ENCODE results near the gene CD63.

CD63 gene

DNA sequence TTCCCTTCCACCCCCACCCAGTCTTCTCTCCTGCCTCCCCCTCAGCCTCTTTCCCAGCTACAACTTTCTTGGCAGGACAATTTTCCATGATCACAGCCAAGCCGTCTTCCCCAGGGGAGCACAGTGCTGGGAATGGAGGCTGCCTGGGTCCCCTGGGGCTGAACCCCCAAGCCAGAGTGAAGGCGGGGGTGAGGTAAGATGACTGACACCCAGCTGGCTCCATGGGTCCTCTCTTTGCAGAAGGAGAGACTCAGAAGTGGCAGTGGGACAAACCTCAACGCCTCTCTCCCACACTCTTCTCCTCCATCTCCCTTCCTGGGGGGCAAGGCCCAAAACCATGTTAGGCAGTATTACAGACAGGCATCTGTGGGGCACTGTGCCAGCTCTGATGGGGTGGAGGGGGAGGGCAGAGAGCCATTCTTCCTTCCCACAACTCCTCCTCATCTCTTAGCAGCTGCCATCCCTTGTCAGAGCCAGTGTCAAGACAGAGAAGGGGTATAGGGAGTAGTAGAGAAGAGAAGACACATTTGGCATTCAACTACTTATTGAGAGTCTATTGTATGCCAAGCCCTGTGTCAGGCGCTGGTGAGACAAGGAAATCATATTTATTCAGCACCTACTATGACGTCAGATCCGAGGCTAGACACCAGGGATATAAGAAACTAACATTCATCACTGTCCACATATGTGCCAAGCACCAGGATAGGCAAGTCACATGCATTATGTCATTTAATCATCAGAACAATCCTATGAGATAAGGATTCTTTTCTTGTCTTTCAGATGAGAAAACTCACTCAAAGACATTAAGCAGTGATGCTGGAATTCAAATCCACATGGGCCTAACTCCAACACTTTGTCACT lies 24.7 kb downstream of the CD63 start:
- DNase-seq: no peak

DNA sequence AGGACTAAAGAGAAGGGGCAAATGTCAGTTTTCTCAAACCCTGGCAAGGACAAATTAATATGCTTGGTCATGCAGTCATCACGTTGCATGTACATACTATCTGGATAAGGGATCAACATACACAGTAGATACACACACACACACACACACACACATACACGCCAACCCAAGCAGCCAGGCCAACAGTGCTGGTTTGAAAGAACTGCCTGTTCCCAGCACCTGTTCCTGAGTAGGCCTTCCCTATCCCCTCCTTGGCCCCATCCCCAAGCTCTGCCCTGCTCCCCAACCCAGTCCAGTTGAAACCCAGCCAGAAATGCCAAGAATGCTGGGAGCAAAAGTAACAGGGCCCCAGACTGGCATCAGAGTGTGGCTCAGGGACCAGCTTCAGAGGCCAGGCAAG lies 25.5 kb downstream of the CD63 start:
- DNase-seq: no peak

DNA sequence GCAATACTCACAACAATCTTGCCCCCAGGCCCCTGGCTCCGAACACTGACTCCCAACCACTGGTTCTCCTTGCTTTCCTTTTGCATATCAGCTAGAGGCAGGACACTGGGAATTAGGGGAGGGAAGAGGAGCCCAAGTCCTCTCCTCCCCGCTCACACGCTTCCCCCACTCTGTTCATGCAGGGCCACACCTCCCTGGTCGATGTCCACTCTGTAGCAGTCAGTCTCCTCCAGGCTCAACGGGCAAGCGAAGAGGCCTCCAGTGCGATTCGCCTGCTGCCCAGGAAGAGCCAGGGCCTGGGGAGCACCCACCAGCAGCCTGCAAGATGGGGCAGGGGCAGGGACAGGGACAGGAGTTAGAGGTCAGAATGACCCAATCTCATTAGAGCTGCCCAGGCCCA lies 25.9 kb downstream of the CD63 start:
- no peak for DNase-seq

- no peak for DNase-seq
These were observed 28.4 kb downstream of the CD63 start for GRCh38 chr12:55700255-55701018.

DNA sequence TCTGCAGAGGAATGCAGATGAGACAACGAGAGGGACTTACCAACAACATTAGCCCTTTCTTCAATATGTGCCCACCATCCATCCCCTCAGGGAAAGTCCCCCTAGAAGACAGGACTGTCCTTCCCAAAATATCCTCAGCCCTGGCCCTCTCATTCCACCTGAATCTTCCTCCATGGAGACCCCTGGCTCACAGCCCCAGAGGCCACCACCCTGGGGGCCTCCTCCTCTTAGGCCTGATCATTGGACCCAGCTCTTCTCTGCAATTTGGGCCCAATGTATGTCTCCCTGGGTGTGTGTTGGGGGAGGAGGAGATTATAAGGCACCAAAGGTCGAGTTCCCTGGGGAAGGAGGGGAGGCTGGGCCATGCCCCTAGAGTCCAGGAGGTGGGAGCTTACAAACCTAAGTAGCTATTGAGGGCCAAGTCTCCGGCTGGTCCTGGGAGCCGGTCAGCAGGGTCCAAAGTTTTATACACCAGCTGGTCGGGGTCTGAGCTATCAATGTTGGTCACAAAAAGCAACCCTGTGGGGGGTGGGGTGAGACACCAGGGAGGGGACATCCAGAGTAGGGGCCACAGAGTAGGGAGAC lies 29.2 kb downstream of the CD63 start:
- no peak for DNase-seq

- no peak for DNase-seq
These were observed 29.8 kb downstream of the CD63 start for GRCh38 chr12:55698965-55699364.

DNA sequence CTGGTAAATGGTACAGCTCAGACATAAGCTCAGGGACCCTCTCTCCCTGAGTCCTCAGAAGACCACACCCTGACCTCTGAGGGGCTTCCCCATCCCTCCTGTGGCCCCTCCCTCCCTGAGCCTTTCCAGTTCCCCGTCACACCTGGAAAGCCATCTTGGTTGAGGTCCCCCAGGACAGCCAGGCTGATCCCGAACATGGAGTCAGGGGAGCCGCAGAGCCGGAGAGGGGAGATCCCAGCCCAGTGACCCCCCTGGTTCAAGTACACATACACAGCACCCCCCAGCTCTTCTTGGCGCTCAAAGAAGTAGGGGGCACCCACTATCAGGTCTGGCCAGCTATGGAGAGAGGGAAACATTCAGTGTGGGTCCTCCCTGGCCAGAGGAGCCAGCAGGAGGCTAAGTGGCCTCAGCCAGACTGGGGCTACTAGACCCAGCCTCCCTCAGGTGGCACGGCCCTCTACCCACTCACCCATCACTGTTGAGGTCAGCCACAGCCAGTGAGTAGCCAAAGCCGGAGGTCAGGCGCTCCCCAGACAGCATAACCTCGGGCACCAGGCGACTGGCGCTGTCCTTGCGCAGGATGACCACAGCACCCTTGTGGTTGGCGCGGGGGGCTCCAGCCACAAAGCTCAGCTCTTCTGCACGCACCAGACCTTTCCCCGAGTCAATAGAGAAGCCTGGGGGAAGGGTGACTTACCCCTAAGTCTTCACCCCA lies 30.4 kb downstream of the CD63 start:
- no peak for DNase-seq

DNA sequence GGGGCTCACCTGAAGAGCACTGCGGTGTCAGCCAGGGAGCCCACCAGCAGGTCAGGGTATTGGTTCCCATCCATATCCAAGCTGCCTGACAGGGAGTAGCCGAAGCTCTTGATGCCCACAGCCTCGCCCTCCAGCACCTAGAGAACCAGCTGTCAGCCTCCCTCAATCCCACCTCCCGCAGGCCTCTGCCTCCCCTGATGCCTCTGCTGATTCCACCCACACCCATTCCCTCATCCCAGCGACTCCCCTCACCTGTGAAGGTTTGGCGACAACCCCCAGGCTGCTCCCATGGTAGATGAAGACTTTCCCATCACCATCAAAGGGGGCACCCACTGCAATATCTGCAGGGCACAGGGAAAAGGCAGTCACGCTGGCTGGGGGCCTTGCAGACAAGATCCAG lies 31.1 kb downstream of the CD63 start:
- no peak for DNase-seq

DNA sequence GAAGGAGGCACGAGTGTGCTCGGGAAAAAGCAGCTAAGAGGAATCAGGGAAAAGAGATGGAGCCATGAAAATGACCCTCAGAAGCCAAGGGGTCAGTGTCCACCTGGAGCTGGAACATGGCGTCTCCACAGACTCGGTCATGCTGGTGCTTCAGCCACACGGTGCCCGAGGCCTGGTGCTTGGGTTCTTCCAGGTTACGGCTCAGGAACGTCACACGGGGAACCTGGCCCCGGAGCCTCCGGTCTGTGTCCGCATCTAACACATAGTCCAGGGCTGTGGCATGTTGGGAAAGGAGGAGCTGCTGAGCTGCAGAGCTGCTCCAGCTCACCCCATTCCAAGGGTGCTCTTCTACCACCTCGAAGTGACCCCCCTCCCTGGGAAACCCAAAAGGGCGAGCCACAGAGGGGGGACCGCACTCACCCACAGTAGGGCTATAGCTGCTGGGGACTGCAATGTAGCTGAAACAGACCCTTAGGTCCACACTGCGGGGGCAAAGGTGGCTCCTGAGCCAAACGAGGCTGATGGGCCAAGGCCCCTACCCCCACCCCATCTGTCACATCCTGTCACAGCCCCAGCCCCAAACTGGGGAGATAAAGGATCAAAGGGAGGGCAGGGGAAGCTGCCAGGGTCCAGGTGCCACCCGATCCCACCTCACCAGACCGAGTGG lies 31.9 kb downstream of the CD63 start:
- no peak for DNase-seq

DNA sequence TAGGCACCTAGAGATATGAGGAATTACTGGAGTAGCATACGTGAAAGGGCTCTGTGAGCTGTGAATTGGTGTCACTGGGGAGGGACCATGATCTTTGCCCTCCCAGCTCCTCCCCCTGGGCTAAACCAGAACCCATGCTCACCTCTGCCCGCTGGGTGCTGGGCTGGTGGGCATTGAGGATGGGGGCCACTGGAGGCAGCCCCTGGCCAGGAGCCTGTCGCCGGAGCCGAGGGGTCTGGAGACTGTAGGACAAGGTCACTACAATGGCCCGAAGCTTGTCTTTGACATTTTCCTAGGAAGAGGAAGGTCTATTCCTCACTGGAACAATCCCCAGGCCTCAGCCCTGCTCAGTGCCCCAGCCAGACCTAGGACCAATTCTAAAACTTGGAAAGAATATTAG lies 32.7 kb downstream of the CD63 start:
- DNase-seq: no peak

DNA sequence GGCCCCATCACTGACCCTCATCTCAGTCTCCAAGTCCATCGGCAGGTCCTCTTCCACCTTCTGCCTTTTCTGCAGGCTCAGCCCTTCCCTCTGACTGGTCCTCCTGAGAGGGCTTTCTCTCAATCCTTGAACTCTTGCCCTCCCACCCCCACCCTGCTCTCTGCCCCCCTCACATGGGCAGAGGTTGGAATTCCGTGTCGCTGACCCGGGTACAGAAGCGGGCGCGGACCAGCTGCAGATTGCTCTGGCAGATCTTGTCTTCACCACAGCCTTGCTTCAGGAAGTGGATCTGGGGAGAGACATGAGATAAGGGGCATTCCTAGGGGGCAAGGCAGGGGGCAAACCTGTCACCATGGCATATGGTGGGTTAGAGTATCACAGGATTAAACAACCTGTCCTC lies 33.5 kb downstream of the CD63 start:
- no peak for DNase-seq

DNA sequence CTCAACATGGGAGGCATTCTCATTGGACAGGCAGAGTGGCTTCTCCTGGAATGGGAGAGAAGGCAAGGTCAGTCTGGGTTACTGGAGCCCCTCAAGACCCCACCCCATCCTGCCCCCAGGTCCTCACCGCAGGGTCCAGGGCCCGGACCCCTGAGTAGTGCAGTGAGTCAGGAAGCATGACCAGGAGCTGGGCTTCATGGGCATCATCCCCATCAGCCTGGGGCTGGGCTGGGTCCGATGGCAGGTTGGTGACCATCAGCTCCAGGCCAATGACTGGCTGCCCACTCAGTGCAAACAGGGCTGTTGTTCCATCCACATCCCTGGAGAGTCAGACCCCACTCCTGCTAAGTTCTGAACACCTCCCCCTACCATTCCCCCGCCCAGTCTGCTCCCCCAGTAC lies 34.2 kb downstream of the CD63 start:
- no peak for DNase-seq

GRCh38 chr12:55694188-55694515 lies 34.7 kb downstream of the CD63 start:
- DNase-seq: no peak

DNA sequence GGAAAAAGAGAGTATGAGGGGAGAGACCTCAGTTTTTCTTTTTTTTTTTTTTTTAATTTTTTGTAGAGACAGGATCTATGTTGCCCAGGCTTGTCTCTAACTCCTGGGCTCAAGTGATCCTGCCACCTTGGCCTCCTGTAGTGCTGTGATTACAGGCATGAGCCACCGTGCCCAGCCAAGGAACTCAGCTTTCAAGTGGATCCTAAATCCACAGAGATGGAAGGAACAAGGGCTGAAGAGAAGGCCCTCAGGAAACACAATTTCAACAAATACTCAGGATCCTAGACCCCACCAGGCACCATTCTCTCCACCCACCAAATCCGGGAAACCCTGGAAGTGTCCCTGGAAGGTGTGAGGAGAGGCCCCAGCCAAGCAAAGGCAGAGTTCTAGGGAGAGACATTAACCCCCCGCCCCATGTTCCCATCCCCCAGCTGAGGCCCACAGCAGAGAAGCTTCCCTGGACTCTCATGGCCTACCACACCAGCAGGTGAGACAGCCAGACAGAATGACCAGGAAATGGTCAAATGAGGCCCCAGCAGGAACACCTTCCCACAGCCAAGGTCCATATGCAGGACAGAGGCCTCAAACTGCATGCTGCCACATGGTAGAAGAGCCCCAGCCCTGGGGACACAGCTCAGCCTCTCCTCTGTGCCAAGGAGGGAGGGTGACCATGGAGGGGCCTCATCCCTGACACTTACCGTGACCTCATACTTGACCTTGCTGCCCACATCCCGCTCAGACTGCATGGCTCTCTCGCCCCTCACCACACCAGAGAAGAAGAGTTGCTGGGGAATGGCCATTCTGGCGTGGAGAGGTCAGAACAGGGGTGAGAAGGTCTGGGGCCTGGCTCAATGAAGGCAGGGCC lies 35.3 kb downstream of the CD63 start:
- DNase-seq: no peak

DNA sequence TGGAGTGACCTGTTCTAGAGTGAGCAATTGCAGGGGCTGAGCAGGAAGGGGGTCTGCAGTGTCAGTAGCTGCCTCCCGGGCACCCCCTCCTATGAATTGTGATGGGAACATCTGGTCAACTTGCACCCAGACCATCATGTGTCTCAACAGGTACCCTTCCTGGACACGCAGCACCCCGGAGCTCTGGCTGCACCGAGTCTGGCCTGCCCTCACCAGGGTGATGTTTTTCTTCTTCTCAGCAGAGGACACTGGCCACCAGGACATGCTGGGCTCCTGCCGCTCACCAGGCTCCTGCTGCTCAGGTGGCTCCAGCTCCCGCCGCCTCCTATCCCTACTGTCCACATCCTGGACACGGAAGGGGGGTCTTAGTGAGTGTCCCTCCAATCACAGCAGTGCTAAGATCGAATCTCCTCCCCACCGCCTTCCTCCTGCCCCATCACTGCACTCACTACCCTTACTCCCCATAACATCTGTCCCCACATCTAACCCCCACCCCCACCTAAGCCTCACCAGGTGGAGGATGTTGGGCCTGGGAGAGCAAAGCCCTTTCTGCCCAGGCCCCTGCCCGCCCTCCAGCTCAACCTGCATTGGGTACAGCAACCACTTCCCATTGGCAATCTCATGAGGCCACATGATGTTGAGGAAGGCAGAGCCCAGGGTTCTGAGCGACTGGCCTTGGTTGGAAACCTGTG lies 36.0 kb downstream of the CD63 start:
- no peak for DNase-seq

- no peak for DNase-seq
These were observed 39.8 kb downstream of the CD63 start for GRCh38 chr12:55688716-55689655.

- DNase-seq: no peak
These were observed 41.1 kb downstream of the CD63 start for GRCh38 chr12:55687746-55688145.

DNA sequence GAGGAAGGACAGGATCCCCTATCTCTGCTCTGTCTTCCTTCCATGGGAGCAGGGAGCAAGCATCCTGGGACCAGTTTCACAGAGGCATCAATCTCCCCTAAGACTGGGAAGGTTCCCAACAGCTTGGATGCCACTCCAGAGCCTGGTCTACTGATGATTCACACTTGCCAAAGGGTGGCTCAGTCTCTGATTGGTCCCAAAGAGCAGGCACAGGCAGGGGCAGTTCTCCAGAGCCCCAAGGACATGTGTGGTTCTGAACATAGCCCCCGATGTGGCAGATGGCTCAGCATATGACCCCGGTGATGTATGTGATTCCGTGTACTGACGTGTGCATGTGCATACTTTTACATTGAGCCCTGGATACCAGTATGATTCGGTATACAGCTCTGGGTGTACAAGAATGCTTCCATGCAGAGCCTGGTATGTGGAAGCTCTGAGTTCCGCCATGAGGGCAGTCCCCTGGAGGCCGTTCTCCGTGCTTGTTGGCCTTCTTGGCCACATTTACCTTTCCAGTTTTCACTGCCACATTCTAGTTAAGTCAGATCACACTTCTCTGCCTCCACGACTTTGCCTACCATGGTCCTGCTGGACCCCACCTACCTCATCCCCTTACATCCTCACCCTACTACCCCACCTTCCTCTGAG lies 42.3 kb downstream of the CD63 start:
- no peak for DNase-seq

GRCh38 chr12:55685671-55686070 lies 43.1 kb downstream of the CD63 start:
- DNase-seq: no peak

All from NCI-H1694 (cell line).